ENCODE data around the gene PJA2.
"Not testable (repeated sequence)": the region's sequence is repeated elsewhere in the genome, so short reads cannot be mapped to it uniquely, and the experiment has no call there.

Gene PJA2

DNA sequence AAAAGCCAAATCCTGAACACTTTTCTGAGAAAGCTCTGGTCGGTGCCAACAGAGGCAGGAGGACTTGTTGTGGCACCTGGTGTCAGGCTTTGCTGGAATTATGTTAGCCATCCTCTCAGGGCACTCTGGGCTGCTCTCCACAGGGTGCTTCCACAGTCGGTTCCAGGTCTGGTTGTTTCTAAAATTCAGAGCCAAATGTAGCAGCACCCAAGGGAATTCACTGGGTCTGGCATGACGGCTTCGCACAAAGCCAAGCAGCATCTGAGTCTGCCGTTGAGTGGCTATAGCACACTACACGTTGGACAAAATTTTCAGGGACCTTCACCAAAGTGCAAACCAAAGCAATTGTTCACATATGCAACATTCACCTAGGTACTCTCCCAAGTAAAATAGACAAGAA is 110.2 kb downstream of the PJA2 start:
- WGBS (ENCODE audit: extremely low coverage, insufficient coverage, low lambda C conversion rate) = no CpG with 5 or more reads among the region's 6 CpGs
- no peaks in the 10 kb centered on the region for H3K4me1 ChIP-seq (ENCODE audit: control insufficient read depth, low read depth, low read length)

DNA sequence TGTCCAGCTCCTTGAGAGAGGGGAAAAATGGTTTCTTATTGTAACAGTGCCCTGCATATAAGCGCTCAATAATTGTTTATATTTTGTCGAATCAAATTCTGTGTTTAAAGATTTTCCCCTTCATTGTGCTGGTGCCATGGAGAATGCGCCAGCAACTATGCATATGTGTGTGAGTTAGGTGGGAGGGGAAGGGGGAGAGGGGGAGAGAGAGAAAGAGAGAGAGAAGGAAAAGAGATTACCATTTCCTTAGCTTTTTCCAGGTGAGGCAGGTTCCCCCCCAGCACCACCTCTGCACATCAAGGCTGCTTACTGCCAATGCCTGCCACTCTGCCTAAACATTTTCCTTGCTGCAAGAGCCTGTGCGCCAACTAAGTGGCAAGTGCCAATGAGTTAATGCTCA is 111.0 kb downstream of the PJA2 start:
- no peak overlapping the region for H3K56ac ChIP-seq (ENCODE audit: low read length)
- no peak overlapping the region for H3K27ac ChIP-seq (ENCODE audit: low read depth, low read length)
- H3K4me1 ChIP-seq (ENCODE audit: control insufficient read depth, low read depth, low read length) = no peaks in the 10 kb centered on the region
- H3K27me3 ChIP-seq (ENCODE audit: insufficient read depth, low read length, poor library complexity) = no peaks in the 10 kb centered on the region
- no peak overlapping the region for H4K8ac ChIP-seq (ENCODE audit: low read depth, low read length)
- no peaks in the 10 kb centered on the region for H3K79me2 ChIP-seq (ENCODE audit: control insufficient read depth, insufficient read depth, low read length)
- no peak overlapping the region for H4K5ac ChIP-seq (ENCODE audit: low read length)
- no peak overlapping the region for H2BK120ac ChIP-seq (ENCODE audit: low read depth, low read length)
- no peak overlapping the region for H2AK5ac ChIP-seq (ENCODE audit: low read length)
- H3K18ac ChIP-seq (ENCODE audit: low read length) = no peak overlapping the region
- H2BK15ac ChIP-seq (replicated peaks; ENCODE audit: low read depth) = no peak overlapping the region
- H3K4me3 ChIP-seq (ENCODE audit: low read length) = no peak overlapping the region
- H3K23ac ChIP-seq (ENCODE audit: low read length) = no peak overlapping the region
- H3K9ac ChIP-seq (ENCODE audit: low read length) = no peak overlapping the region
- H3K4me2 ChIP-seq (ENCODE audit: low read length) = no peak overlapping the region
- DNase-seq = no peak
- WGBS (ENCODE audit: extremely low coverage, insufficient coverage, low lambda C conversion rate) = no CpG with 5 or more reads among the region's 4 CpGs
- H2BK5ac ChIP-seq (ENCODE audit: low read length) = no peak overlapping the region
- H3K36me3 ChIP-seq (ENCODE audit: control insufficient read depth, insufficient read depth, low read length) = no peaks in the 10 kb centered on the region
- no peaks in the 10 kb centered on the region for H3K79me1 ChIP-seq (ENCODE audit: low read length)
- H3K4ac ChIP-seq (ENCODE audit: low read depth, low read length) = no peak overlapping the region

More for the DNA sequence above, 110.2 kb downstream of the PJA2 start:
- no peak overlapping the region for H2BK15ac ChIP-seq (replicated peaks; ENCODE audit: low read depth)
- no peak overlapping the region for H4K5ac ChIP-seq (ENCODE audit: low read length)
- H3K18ac ChIP-seq (ENCODE audit: low read length) = no peak overlapping the region
- DNase-seq = no peak
- no peak overlapping the region for H3K23ac ChIP-seq (ENCODE audit: low read length)
- H2AK5ac ChIP-seq (ENCODE audit: low read length) = no peak overlapping the region
- H3K4me3 ChIP-seq (ENCODE audit: low read length) = no peak overlapping the region
- H3K36me3 ChIP-seq (ENCODE audit: control insufficient read depth, insufficient read depth, low read length) = no peaks in the 10 kb centered on the region
- H3K27me3 ChIP-seq (ENCODE audit: insufficient read depth, low read length, poor library complexity) = no peaks in the 10 kb centered on the region
- H3K79me2 ChIP-seq (ENCODE audit: control insufficient read depth, insufficient read depth, low read length) = no peaks in the 10 kb centered on the region
- H3K4me2 ChIP-seq (ENCODE audit: low read length) = no peak overlapping the region
- H3K79me1 ChIP-seq (ENCODE audit: low read length) = no peaks in the 10 kb centered on the region
- H3K9ac ChIP-seq (ENCODE audit: low read length) = no peak overlapping the region
- no peak overlapping the region for H3K56ac ChIP-seq (ENCODE audit: low read length)
- no peak overlapping the region for H2BK120ac ChIP-seq (ENCODE audit: low read depth, low read length)
- H2BK5ac ChIP-seq (ENCODE audit: low read length) = no peak overlapping the region
- H4K8ac ChIP-seq (ENCODE audit: low read depth, low read length) = no peak overlapping the region
- no peak overlapping the region for H3K4ac ChIP-seq (ENCODE audit: low read depth, low read length)
- H3K27ac ChIP-seq (ENCODE audit: low read depth, low read length) = no peak overlapping the region

DNA sequence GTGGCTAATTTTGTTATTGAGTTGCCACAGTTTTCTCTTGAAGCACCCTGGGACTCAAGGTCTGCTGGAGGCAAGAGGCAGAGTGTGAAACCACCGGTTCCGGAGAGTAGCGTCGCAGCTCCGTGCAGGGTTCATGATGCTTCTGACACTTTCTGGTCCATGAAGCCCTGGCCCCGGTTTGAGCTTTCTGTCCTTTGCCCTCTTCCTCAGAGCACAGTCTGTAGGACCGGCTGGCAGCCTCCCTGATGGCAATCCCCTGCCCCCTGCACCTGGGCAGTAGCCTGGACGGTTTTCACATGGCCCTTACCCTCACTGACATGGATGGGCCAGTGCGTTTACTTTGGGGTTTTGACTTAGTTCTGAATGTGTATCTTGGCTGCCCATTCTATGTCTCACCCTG is 111.9 kb downstream of the PJA2 start:
- WGBS (ENCODE audit: extremely low coverage, insufficient coverage, low lambda C conversion rate) = no CpG with 5 or more reads among the region's 9 CpGs
- Histone ChIP-seq H2AK5ac (ENCODE audit: low read length) (no peak overlapping the region), H3K79me2 (ENCODE audit: control insufficient read depth, insufficient read depth, low read length) (no peaks in the 10 kb centered on the region)

DNA sequence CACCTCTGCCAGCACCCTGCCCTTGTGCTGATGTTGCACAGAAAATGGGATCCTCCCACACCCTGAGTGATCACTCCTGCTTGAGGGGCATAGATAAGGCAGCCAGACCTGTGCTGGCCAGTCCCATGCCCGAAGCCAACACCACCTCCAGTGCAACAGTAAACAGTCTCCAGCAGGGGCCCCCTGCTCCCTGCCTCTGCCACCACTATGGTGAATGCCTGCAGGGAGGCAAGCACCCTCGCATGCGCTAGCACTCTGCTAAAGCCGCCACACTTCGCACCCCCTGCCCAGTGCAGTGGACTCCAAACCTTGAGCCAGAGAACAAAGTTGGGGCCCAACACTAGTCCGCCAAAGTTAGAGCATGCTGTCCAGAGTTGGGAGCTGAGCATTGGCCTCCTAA is 118.7 kb downstream of the PJA2 start:
- Histone ChIP-seq H2BK120ac (ENCODE audit: low read depth, low read length) (no peak overlapping the region), H3K18ac (ENCODE audit: low read length) (no peak overlapping the region), H3K79me2 (ENCODE audit: control insufficient read depth, insufficient read depth, low read length) (no peaks in the 10 kb centered on the region), H3K27me3 (ENCODE audit: insufficient read depth, low read length, poor library complexity) (no peaks in the 10 kb centered on the region), H2BK15ac (replicated peaks; ENCODE audit: low read depth) (no peak overlapping the region), H3K9ac (ENCODE audit: low read length) (no peak overlapping the region), H3K4me2 (ENCODE audit: low read length) (no peak overlapping the region), H2AK5ac (ENCODE audit: low read length) (no peak overlapping the region), H3K56ac (ENCODE audit: low read length) (no peak overlapping the region), H3K23ac (ENCODE audit: low read length) (no peak overlapping the region), H3K4me3 (ENCODE audit: low read length) (no peak overlapping the region), H4K5ac (ENCODE audit: low read length) (no peak overlapping the region), H2BK5ac (ENCODE audit: low read length) (no peak overlapping the region), H3K4me1 (ENCODE audit: control insufficient read depth, low read depth, low read length) (no peaks in the 10 kb centered on the region), H3K27ac (ENCODE audit: low read depth, low read length) (no peak overlapping the region), H3K36me3 (ENCODE audit: control insufficient read depth, insufficient read depth, low read length) (no peaks in the 10 kb centered on the region), H3K79me1 (ENCODE audit: low read length) (no peaks in the 10 kb centered on the region), H3K4ac (ENCODE audit: low read depth, low read length) (no peak overlapping the region), H4K8ac (ENCODE audit: low read depth, low read length) (no peak overlapping the region)
- DNase-seq = peak; percentile 7
- WGBS (ENCODE audit: extremely low coverage, insufficient coverage, low lambda C conversion rate) = no CpG with 5 or more reads among the region's 6 CpGs

More for the DNA sequence above, 111.9 kb downstream of the PJA2 start:
- no peaks in the 10 kb centered on the region for H3K4me1 ChIP-seq (ENCODE audit: control insufficient read depth, low read depth, low read length)
- no peaks in the 10 kb centered on the region for H3K36me3 ChIP-seq (ENCODE audit: control insufficient read depth, insufficient read depth, low read length)
- no peak overlapping the region for H3K4ac ChIP-seq (ENCODE audit: low read depth, low read length)
- H3K4me2 ChIP-seq (ENCODE audit: low read length) = no peak overlapping the region
- H4K5ac ChIP-seq (ENCODE audit: low read length) = no peak overlapping the region
- no peak overlapping the region for H2BK120ac ChIP-seq (ENCODE audit: low read depth, low read length)
- no peak overlapping the region for H3K18ac ChIP-seq (ENCODE audit: low read length)
- no peak overlapping the region for H3K4me3 ChIP-seq (ENCODE audit: low read length)
- no peak overlapping the region for H4K8ac ChIP-seq (ENCODE audit: low read depth, low read length)
- no peak overlapping the region for H2BK5ac ChIP-seq (ENCODE audit: low read length)
- no peak overlapping the region for H3K9ac ChIP-seq (ENCODE audit: low read length)
- no peak overlapping the region for H3K56ac ChIP-seq (ENCODE audit: low read length)
- no peak overlapping the region for H3K23ac ChIP-seq (ENCODE audit: low read length)
- no peaks in the 10 kb centered on the region for H3K79me1 ChIP-seq (ENCODE audit: low read length)
- no peaks in the 10 kb centered on the region for H3K27me3 ChIP-seq (ENCODE audit: insufficient read depth, low read length, poor library complexity)
- DNase-seq = no peak
- no peak overlapping the region for H3K27ac ChIP-seq (ENCODE audit: low read depth, low read length)
- H2BK15ac ChIP-seq (replicated peaks; ENCODE audit: low read depth) = no peak overlapping the region

DNA sequence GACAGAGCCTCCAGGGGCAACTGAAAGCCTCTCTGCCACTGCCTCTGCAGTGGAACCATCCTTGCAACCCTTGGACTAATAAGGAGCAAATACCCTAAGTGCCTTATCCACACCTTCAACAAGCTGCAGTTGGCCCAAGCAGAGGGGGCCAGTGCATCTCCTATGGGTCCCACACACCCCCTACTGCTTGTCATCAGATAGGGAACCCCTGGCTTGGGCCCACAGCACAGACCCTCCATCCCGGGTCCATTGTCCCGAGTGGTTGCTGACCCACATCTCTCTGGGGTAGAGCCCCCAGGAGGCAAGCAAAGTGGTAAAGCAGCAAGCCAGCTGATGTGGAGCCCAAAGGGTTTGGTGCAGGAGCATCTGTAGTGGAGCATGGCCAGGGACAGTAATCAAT is 119.5 kb downstream of the PJA2 start:
- no peak overlapping the region for H3K56ac ChIP-seq (ENCODE audit: low read length)
- no peak overlapping the region for H4K8ac ChIP-seq (ENCODE audit: low read depth, low read length)
- no peaks in the 10 kb centered on the region for H3K27me3 ChIP-seq (ENCODE audit: insufficient read depth, low read length, poor library complexity)
- H3K36me3 ChIP-seq (ENCODE audit: control insufficient read depth, insufficient read depth, low read length) = no peaks in the 10 kb centered on the region
- no peak overlapping the region for H2BK15ac ChIP-seq (replicated peaks; ENCODE audit: low read depth)
- H3K79me2 ChIP-seq (ENCODE audit: control insufficient read depth, insufficient read depth, low read length) = no peaks in the 10 kb centered on the region
- H3K4me2 ChIP-seq (ENCODE audit: low read length) = no peak overlapping the region
- no peak overlapping the region for H3K27ac ChIP-seq (ENCODE audit: low read depth, low read length)
- no peak overlapping the region for H2BK5ac ChIP-seq (ENCODE audit: low read length)
- H3K4me3 ChIP-seq (ENCODE audit: low read length) = no peak overlapping the region
- H2AK5ac ChIP-seq (ENCODE audit: low read length) = no peak overlapping the region
- no peak overlapping the region for H3K23ac ChIP-seq (ENCODE audit: low read length)
- H3K4ac ChIP-seq (ENCODE audit: low read depth, low read length) = no peak overlapping the region
- no peak overlapping the region for H4K5ac ChIP-seq (ENCODE audit: low read length)
- H3K79me1 ChIP-seq (ENCODE audit: low read length) = no peaks in the 10 kb centered on the region
- H3K4me1 ChIP-seq (ENCODE audit: control insufficient read depth, low read depth, low read length) = no peaks in the 10 kb centered on the region
- WGBS (ENCODE audit: extremely low coverage, insufficient coverage, low lambda C conversion rate) = no CpG with 5 or more reads among the region's 2 CpGs
- DNase-seq = no peak
- H3K9ac ChIP-seq (ENCODE audit: low read length) = no peak overlapping the region
- no peak overlapping the region for H2BK120ac ChIP-seq (ENCODE audit: low read depth, low read length)
- no peak overlapping the region for H3K18ac ChIP-seq (ENCODE audit: low read length)

DNA sequence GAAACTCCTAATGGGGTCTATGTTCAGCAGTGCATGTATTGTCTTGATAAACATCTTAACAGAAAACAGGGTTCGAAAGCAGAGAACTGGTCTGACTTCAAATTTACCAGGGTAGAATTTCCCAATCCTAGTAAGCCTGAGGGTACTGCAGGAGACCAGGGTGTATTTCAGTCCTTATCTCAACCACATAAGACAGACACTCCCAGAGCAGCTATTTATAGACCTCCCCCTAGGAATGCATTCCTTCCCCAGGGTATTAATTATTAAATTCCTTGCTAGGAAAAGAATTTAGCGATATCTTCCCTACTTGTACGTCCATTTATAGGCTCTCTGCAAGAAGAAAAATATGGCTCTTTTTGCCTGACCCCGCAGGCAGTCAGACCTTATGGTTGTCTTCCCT is 123.1 kb downstream of the PJA2 start:
- not testable (repeated sequence) for H4K8ac ChIP-seq (ENCODE audit: low read depth, low read length); H4K5ac ChIP-seq (ENCODE audit: low read length); H3K56ac ChIP-seq (ENCODE audit: low read length); H3K4me2 ChIP-seq (ENCODE audit: low read length); H3K27me3 ChIP-seq (ENCODE audit: insufficient read depth, low read length, poor library complexity); H2BK5ac ChIP-seq (ENCODE audit: low read length); H3K79me2 ChIP-seq (ENCODE audit: control insufficient read depth, insufficient read depth, low read length); H3K4me3 ChIP-seq (ENCODE audit: low read length); H3K79me1 ChIP-seq (ENCODE audit: low read length); H3K9ac ChIP-seq (ENCODE audit: low read length); H3K36me3 ChIP-seq (ENCODE audit: control insufficient read depth, insufficient read depth, low read length); H3K23ac ChIP-seq (ENCODE audit: low read length); H2BK15ac ChIP-seq (replicated peaks; ENCODE audit: low read depth); DNase-seq; H3K4me1 ChIP-seq (ENCODE audit: control insufficient read depth, low read depth, low read length); H3K4ac ChIP-seq (ENCODE audit: low read depth, low read length); H3K18ac ChIP-seq (ENCODE audit: low read length); H2BK120ac ChIP-seq (ENCODE audit: low read depth, low read length); H2AK5ac ChIP-seq (ENCODE audit: low read length); H3K27ac ChIP-seq (ENCODE audit: low read depth, low read length)
- no CpG with 5 or more reads among the region's 4 CpGs for WGBS (ENCODE audit: extremely low coverage, insufficient coverage, low lambda C conversion rate)
